ENCODE measurements around the gene KPNA6. TPM values are rescaled to one million over a fixed set of nuclear protein-coding genes. Genes with fewer than 3 reads are reported as not detected.
A peak's percentile ranks its signal among the peaks of the same experiment; 100 is the strongest.

KPNA6 gene
- 13.1 and 18.4 TPM in 2 replicates for polyA plus RNA-seq (2012; rRNA removed)
- 15.6 and 16.1 TPM in 2 replicates for polyA plus RNA-seq (2012; cell fraction: cytosol; rRNA removed)
- 13.7 and 17.3 TPM in 2 replicates for polyA plus RNA-seq (2012; cell fraction: nucleus; rRNA removed)

DNA sequence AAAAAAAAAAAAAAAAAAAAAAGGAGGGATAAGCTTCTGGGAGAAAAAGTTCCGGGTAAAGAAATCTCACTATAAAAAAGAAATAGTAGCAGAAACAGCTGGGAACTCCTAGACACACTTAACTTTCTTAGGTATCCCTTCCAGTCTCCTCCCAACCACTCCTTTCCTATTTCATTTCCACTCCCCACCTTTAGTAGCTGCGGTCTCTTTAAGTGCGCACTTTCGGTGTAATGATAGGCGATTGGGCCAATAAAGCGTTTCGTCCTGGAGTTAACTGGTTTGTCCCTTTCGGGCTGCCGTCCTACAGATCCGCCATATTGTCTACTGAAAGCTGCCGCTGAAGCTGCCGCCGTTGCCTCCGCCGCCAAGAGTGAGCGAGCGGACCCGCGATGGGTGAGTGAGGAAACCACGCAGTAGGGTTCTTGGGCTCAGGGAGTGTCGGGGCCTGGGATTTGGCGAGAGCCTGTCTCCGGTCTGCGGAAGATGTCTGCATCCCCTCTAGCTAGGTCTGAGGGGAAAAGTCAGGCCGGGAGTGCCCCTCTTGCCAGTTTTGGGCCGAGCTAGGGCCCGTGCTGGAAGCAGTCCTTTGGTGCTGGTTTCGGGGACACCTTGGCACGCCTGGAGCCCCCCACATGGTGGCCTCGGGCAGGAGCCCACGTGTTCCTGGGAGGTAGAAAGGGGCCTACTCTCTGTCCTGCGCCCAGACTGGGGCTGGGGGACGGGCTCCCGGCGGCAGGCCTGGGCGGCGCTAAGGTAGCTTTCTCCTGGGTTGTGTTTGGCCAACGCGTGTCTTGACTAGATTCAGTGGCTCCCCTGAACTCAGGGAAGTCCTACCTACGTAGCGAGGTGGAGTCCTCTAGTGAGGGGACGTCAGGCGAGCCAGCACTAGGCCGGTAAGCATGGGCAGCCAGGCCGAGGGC is at the start of gene KPNA6:
Gene KPNA6 (plus strand): TSS at position 315 of the 920 bp plus-strand sequence. CDS start 75 bp downstream, at position 390.
- Histone ChIP-seq H3K36me3 (replicated peaks in 1 of 2; ENCODE audit: control insufficient read depth in 1 of 2, insufficient read depth in 2 of 2, low read length in 1 of 2) (no peaks in the 10 kb centered on the region), H3K4me2 (peak within 1 kb of the TSS; percentile 99), H3K27me3 (ENCODE audit: insufficient read depth) (no peaks in the 10 kb centered on the region), H3K27ac (ENCODE audit: low read depth in 2 of 2, low read length in 1 of 2) (peak within 1 kb of the TSS; percentile 83 to 89), H4K20me1 (ENCODE audit: insufficient read depth) (peaks cover 37% of the 10 kb centered on the region), H3K4me1 (ENCODE audit: control insufficient read depth in 1 of 2, insufficient read depth in 2 of 2, low read depth in 1 of 2, low read length in 1 of 2) (peaks cover 0 to 6% of the 10 kb centered on the region in 2 experiments; a peak in 1 of 4 replicates), H3K9ac (peak within 1 kb of the TSS; percentile 98), H3K9me2 (no peaks in the 10 kb centered on the region), H3K9me3 (no peaks in the 10 kb centered on the region), H3K79me2 (ENCODE audit: insufficient read depth) (peaks cover 52% of the 10 kb centered on the region), H3K4me3 (ENCODE audit: low read depth in 2 of 2, low read length in 1 of 2) (peak within 1 kb of the TSS; percentile 79 to 98), H3F3A (replicated peaks; ENCODE audit: insufficient read depth) (peaks cover 18% of the 10 kb centered on the region), H2AFZ (ENCODE audit: low read depth) (peak within 1 kb of the TSS; percentile 94)
- ChIA-PET POLR2A (interaction anchor here (0.6 to 1.9 kb wide), 6 partner anchors 19 to 248 kb away, joined by 3 to 14 read pairs (median 3); partner anchors contain the start of genes TMEM39B and TXLNA), CTCF (interaction anchor here (1.0 to 3.8 kb wide), 12 partner anchors 12 to 319 kb away, joined by 3 to 46 read pairs (median 5); partner anchors contain the start of genes TMEM39B and TXLNA)
- DNase-seq, result peak; percentile 82
- WGBS (ENCODE audit: low lambda C conversion rate), result 1% methylated on average over 35 of the region's 45 CpGs
- TF ChIP-seq, protein P1, sequence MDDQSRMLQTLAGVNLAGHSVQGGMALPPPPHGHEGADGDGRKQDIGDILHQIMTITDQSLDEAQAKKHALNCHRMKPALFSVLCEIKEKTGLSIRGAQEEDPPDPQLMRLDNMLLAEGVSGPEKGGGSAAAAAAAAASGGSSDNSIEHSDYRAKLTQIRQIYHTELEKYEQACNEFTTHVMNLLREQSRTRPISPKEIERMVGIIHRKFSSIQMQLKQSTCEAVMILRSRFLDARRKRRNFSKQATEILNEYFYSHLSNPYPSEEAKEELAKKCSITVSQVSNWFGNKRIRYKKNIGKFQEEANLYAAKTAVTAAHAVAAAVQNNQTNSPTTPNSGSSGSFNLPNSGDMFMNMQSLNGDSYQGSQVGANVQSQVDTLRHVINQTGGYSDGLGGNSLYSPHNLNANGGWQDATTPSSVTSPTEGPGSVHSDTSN (IDR thresholded peaks at IDR 0.05), result no peak; the same call in 1 of the 2 replicates
- TF ChIP-seq POLR2AphosphoS5 (IDR thresholded peaks at IDR 0.05; ENCODE audit: low read depth, low read length), result peak; percentile 71
- TF ChIP-seq NFIC (IDR thresholded peaks at IDR 0.05; ENCODE audit: borderline replicate concordance), result no peak
- 0 out of 2 replicates have a peak, but pooled peaks have one; percentile 31 for TF ChIP-seq RCOR1 (IDR thresholded peaks at IDR 0.05; ENCODE audit: low read length)
- peak; percentile 75; the same call in 1 of the 2 replicates for TF ChIP-seq SIN3A (IDR thresholded peaks at IDR 0.05; ENCODE audit: borderline replicate concordance, low read depth, low read length)
- TF ChIP-seq ZBTB33 (IDR thresholded peaks at IDR 0.05; ENCODE audit: borderline replicate concordance, low read depth), result peak; percentile 50; the same call in 1 of the 2 replicates
- TF ChIP-seq TAF1 (IDR thresholded peaks at IDR 0.05; ENCODE audit: borderline replicate concordance, low read depth, low read length), result peak; percentile 47; the same call in 1 of the 2 replicates
- TF ChIP-seq MXI1 (IDR thresholded peaks at IDR 0.05; ENCODE audit: low read depth, low read length), result peak; percentile 60
- TF ChIP-seq RFX5 (IDR thresholded peaks at IDR 0.05; ENCODE audit: low read length), result no peak
- TF ChIP-seq, protein P2, sequence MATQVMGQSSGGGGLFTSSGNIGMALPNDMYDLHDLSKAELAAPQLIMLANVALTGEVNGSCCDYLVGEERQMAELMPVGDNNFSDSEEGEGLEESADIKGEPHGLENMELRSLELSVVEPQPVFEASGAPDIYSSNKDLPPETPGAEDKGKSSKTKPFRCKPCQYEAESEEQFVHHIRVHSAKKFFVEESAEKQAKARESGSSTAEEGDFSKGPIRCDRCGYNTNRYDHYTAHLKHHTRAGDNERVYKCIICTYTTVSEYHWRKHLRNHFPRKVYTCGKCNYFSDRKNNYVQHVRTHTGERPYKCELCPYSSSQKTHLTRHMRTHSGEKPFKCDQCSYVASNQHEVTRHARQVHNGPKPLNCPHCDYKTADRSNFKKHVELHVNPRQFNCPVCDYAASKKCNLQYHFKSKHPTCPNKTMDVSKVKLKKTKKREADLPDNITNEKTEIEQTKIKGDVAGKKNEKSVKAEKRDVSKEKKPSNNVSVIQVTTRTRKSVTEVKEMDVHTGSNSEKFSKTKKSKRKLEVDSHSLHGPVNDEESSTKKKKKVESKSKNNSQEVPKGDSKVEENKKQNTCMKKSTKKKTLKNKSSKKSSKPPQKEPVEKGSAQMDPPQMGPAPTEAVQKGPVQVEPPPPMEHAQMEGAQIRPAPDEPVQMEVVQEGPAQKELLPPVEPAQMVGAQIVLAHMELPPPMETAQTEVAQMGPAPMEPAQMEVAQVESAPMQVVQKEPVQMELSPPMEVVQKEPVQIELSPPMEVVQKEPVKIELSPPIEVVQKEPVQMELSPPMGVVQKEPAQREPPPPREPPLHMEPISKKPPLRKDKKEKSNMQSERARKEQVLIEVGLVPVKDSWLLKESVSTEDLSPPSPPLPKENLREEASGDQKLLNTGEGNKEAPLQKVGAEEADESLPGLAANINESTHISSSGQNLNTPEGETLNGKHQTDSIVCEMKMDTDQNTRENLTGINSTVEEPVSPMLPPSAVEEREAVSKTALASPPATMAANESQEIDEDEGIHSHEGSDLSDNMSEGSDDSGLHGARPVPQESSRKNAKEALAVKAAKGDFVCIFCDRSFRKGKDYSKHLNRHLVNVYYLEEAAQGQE (IDR thresholded peaks at IDR 0.05; ENCODE audit: low read depth, low read length), result no peak
- 0 out of 2 replicates have a peak, but pooled peaks have one; percentile 14 for TF ChIP-seq TCF12 (IDR thresholded peaks at IDR 0.05)
- no peak; the same call in 1 of the 2 replicates for TF ChIP-seq FOSL2 (IDR thresholded peaks at IDR 0.05; ENCODE audit: borderline replicate concordance, low read depth)
- TF ChIP-seq EZH2phosphoT487 (IDR thresholded peaks at IDR 0.05; ENCODE audit: borderline replicate concordance, low read depth), result no peak
- no peak for TF ChIP-seq NRF1 (IDR thresholded peaks at IDR 0.05; ENCODE audit: low read depth, low read length)
- TF ChIP-seq, protein P3, sequence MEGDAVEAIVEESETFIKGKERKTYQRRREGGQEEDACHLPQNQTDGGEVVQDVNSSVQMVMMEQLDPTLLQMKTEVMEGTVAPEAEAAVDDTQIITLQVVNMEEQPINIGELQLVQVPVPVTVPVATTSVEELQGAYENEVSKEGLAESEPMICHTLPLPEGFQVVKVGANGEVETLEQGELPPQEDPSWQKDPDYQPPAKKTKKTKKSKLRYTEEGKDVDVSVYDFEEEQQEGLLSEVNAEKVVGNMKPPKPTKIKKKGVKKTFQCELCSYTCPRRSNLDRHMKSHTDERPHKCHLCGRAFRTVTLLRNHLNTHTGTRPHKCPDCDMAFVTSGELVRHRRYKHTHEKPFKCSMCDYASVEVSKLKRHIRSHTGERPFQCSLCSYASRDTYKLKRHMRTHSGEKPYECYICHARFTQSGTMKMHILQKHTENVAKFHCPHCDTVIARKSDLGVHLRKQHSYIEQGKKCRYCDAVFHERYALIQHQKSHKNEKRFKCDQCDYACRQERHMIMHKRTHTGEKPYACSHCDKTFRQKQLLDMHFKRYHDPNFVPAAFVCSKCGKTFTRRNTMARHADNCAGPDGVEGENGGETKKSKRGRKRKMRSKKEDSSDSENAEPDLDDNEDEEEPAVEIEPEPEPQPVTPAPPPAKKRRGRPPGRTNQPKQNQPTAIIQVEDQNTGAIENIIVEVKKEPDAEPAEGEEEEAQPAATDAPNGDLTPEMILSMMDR (IDR thresholded peaks at IDR 0.05), result no peak
- no peak for TF ChIP-seq GABPA (IDR thresholded peaks at IDR 0.05; ENCODE audit: low read depth)
- TF ChIP-seq USF2 (IDR thresholded peaks at IDR 0.05; ENCODE audit: borderline replicate concordance, low read depth, low read length), result no peak
- no peak for TF ChIP-seq RXRA (IDR thresholded peaks at IDR 0.05; ENCODE audit: borderline replicate concordance, low read depth)
- peak; percentile 50 for TF ChIP-seq CHD2 (IDR thresholded peaks at IDR 0.05; ENCODE audit: low read length, partially characterized antibody)
- TF ChIP-seq JUND (IDR thresholded peaks at IDR 0.05), result no peak
- TF ChIP-seq FOXJ3 (CRISPR knock-in tag; IDR thresholded peaks at IDR 0.05), result peak; percentile 31; the same call in 1 of the 2 replicates
